ENCODE results near the gene HMGXB4. TPM values are rescaled to one million over a fixed set of nuclear protein-coding genes. Genes with fewer than 3 reads are reported as not detected.
A peak's percentile ranks its signal among the peaks of the same experiment; 100 is the strongest.

HMGXB4 gene
- total RNA-seq, 4 donors from 2014 or later = 25.0 to 45.9 (median 29.2) TPM

DNA sequence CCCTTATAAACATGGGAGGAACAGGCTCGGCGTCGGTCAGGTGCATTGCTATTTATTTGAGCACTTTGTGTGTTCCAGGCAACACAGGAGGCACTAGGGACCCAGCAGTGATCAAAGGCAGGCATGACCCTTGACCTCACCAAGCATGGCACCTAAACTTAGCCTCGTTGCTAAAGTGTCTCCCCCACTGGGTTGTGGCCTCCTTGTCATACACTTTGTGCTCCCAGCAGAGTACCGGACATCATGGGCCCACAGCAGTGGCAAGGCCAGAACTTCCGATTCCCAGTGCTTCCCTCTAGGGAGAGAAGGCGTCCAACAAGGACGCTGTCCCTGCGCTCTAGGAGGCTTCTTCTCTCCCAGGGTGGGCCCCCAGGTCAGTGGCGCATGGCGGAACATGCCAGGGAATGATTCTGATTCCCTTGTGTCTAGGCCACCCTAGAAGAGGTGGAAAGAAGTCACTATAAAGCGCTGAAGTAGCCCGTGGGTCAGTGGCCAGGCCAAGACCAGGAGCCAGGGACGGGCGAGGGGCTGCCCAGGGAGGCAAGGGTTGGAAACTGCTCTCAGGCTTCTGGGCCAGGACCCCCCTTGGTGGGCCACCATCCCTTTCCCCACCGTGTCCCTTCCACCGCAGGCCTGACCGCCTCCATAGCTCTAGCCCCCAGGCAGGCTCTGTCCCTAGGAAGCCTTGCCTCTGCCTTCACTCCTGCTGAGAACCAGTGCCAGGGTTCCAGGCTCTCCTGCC lies 62.1 kb downstream of the HMGXB4 start:
- Histone ChIP-seq H3K27me3 (no peaks in the 10 kb centered on the region), H3K4me1 (peaks cover 0 to 19% (median under 1%) of the 10 kb centered on the region in 4 donors), H3K9me3 (no peaks in the 10 kb centered on the region), H3K27ac (no peak overlapping the region), H3K36me3 (peaks cover 0 to 85% (median 0%) of the 10 kb centered on the region in 3 donors), H3K4me3 (no peak overlapping the region)
- TF ChIP-seq POLR2A (IDR thresholded peaks at IDR 0.05) = no peak
- peak in 1 of 3 donors; percentile 39 for DNase-seq

DNA sequence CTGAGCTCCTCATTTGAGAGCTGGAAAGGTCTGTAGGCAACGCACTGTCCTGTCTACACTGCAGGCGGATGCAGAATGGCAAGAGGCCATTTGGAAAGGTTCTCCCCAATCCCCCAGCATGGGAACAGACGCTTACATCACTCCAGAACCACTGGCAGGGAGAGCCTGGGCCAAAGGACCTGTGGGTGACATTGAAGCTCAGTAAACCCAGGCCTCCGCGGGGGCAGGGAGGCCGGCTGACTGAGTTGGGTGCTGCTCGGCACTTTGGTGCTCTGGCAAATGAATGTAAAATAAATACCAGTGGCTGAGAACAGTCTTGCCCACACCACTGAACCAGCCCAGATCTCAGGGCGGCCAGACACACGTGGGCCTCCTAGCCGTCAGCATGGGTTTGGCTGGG lies 64.8 kb downstream of the HMGXB4 start:
- Histone ChIP-seq H3K27me3 (no peaks in the 10 kb centered on the region), H3K27ac (no peak overlapping the region), H3K36me3 (peaks cover 0 to 97% (median 0%) of the 10 kb centered on the region in 3 donors), H3K4me3 (no peak overlapping the region), H3K9me3 (no peaks in the 10 kb centered on the region), H3K4me1 (no peaks in the 10 kb centered on the region)
- TF ChIP-seq POLR2A (IDR thresholded peaks at IDR 0.05) = no peak
- TF ChIP-seq, protein P1, sequence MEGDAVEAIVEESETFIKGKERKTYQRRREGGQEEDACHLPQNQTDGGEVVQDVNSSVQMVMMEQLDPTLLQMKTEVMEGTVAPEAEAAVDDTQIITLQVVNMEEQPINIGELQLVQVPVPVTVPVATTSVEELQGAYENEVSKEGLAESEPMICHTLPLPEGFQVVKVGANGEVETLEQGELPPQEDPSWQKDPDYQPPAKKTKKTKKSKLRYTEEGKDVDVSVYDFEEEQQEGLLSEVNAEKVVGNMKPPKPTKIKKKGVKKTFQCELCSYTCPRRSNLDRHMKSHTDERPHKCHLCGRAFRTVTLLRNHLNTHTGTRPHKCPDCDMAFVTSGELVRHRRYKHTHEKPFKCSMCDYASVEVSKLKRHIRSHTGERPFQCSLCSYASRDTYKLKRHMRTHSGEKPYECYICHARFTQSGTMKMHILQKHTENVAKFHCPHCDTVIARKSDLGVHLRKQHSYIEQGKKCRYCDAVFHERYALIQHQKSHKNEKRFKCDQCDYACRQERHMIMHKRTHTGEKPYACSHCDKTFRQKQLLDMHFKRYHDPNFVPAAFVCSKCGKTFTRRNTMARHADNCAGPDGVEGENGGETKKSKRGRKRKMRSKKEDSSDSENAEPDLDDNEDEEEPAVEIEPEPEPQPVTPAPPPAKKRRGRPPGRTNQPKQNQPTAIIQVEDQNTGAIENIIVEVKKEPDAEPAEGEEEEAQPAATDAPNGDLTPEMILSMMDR (IDR thresholded peaks at IDR 0.05) = no peak
- DNase-seq = no peak

DNA sequence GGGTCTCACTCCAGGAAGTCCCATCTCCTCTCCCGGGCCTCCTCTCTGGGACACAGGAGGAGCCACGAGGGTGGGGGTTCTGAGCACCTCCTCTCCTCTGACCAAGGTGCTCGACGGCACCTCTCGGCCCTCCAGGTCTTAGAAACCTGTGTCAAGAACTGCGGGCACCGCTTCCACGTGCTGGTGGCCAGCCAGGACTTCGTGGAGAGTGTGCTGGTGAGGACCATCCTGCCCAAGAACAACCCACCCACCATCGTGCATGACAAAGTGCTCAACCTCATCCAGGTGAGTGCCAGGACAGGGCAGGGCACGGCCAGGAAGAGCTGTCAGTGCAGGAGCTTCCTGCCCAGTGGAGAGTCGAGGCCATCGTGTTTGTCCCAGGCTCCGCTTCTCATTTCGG lies 65.6 kb downstream of the HMGXB4 start:
- H3K36me3 ChIP-seq = peaks cover 0 to 97% (median 0%) of the 10 kb centered on the region in 3 donors

DNA sequence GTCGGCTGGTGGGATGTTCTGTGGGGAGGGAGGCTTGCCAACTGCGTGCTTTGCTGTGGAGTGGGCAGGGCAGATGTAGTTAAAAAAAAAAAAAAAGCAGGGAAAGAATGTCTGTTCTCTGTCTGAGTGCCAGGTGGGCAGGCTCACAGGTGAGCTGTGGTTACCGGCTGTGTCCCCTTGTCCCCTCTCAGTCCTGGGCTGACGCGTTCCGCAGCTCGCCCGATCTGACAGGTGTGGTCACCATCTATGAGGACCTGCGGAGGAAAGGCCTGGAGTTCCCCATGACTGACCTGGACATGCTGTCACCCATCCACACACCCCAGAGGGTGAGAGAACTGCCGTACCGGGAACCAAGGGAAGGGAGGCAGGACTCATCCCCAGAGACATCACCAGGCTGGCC lies 66.0 kb downstream of the HMGXB4 start:
- H3K27ac ChIP-seq = no peak overlapping the region
- no peaks in the 10 kb centered on the region for H3K27me3 ChIP-seq
- DNase-seq = no peak
- H3K9me3 ChIP-seq = no peaks in the 10 kb centered on the region
- H3K4me3 ChIP-seq = no peak overlapping the region
- H3K36me3 ChIP-seq = peaks cover 0 to 97% (median 0%) of the 10 kb centered on the region in 3 donors
- TF ChIP-seq, protein P1 (IDR thresholded peaks at IDR 0.05) = no peak
- TF ChIP-seq POLR2A (IDR thresholded peaks at IDR 0.05) = no peak
- H3K4me1 ChIP-seq = no peaks in the 10 kb centered on the region

More for the DNA sequence above, 65.6 kb downstream of the HMGXB4 start:
- no peak overlapping the region for H3K4me3 ChIP-seq
- H3K27me3 ChIP-seq = no peaks in the 10 kb centered on the region
- H3K4me1 ChIP-seq = no peaks in the 10 kb centered on the region
- no peaks in the 10 kb centered on the region for H3K9me3 ChIP-seq
- H3K27ac ChIP-seq = no peak overlapping the region
- DNase-seq = no peak
- TF ChIP-seq, protein P1 (IDR thresholded peaks at IDR 0.05) = no peak

DNA sequence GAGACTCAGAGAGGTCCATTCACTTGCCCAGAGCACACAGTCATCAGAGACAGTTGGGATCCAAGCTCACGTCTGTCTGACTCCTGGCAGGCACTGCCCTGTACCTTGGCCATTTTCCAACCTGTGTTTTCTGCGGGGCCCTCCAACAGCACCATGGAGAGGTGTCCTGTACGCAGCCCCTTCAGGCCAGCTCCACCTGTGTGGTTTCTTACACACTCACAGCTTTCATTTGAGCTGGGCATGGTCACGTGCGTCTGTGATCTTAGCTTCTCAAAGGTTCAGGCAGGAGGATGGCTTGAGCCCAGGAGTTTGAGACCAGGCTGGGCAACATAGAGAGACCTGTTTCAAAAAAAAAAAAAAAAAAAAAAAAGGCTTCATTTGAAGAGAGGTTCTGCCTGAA lies 66.8 kb downstream of the HMGXB4 start:
- H3K27ac ChIP-seq = no peak overlapping the region
- H3K27me3 ChIP-seq = no peaks in the 10 kb centered on the region
- no peak overlapping the region for H3K4me3 ChIP-seq
- no peak for DNase-seq
- no peaks in the 10 kb centered on the region for H3K4me1 ChIP-seq
- H3K36me3 ChIP-seq = peaks cover 0 to 94% (median 0%) of the 10 kb centered on the region in 3 donors
- no peak for TF ChIP-seq POLR2A (IDR thresholded peaks at IDR 0.05)
- TF ChIP-seq, protein P1 (IDR thresholded peaks at IDR 0.05) = no peak
- no peaks in the 10 kb centered on the region for H3K9me3 ChIP-seq

DNA sequence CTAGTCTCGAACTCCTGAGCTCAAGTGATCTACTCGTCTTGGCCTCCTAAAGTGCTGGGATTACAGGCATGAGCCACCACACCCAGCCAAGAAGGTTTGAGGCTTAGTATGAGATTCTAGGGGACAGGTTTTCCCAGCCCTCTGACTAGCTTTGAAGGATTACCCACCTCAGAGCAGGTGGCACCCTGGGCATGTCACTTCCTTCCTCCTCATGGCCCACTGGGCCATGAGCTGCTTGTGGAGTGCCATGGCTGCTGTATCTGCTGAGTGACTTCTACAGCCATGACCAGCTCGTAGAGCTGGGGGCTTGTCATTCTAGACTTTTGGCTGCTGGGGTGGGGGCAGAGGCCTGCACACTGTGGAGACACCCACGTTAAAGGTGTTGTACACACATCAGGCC lies 67.5 kb downstream of the HMGXB4 start:
- H3K4me3 ChIP-seq = no peak overlapping the region
- no peaks in the 10 kb centered on the region for H3K27me3 ChIP-seq
- TF ChIP-seq, protein P1 (IDR thresholded peaks at IDR 0.05) = no peak
- no peak for TF ChIP-seq POLR2A (IDR thresholded peaks at IDR 0.05)
- no peak overlapping the region for H3K27ac ChIP-seq
- peaks cover 0 to under 1% (median 0%) of the 10 kb centered on the region in 4 donors for H3K4me1 ChIP-seq
- H3K9me3 ChIP-seq = no peaks in the 10 kb centered on the region
- DNase-seq = no peak
- H3K36me3 ChIP-seq = peaks cover 0 to 90% (median 0%) of the 10 kb centered on the region in 3 donors

Measured in Peyer's patch (tissue), 4 donors.